GM12873 (cell line): Measurements from ENCODE around the gene RAD51B.

Source experiments
- CTCF ChIP-seq: IDR thresholded peaks from 2 replicates; pipeline ENCODE4 v1.5.1; 2012; ENCODE audit warnings: low read depth, mild to moderate bottlenecking, moderate library complexity, low read length, control low read depth; ENCODE audit not compliant: insufficient read depth; ENCODE audit errors: missing control alignments

Gene RAD51B

GRCh38 chr14:68701001-68701741, 881.6 kb downstream of the RAD51B start:
- TF ChIP-seq CTCF, result no peak

GRCh38 chr14:68702135-68702534, 882.6 kb downstream of the RAD51B start:
- TF ChIP-seq CTCF, result no peak

DNA sequence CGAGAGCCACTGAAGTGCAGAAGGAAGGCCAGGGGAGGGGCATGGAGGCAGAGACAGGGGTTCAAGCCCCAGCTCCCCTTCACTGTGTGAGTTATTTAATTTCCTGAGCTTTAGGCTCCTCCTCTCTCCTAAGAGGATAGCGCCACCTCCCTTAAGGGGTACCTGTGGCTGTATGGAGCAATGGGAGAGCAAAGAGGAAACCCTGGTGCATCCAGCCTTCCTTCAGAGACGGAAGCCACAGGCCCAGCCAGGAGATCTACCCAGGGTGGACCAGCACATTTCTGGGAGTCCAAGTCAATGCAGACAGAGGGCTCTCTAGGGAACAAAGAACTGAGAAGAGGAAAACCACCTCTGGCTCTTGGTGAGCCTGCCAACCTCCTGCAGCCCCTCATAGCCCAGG, 883.0 kb downstream of the RAD51B start:
- no peak for TF ChIP-seq CTCF

- no peak for TF ChIP-seq CTCF
These were observed 883.5 kb downstream of the RAD51B start for GRCh38 chr14:68703093-68703492.

GRCh38 chr14:68704736-68705720, 885.4 kb downstream of the RAD51B start:
- no peak for TF ChIP-seq CTCF

DNA sequence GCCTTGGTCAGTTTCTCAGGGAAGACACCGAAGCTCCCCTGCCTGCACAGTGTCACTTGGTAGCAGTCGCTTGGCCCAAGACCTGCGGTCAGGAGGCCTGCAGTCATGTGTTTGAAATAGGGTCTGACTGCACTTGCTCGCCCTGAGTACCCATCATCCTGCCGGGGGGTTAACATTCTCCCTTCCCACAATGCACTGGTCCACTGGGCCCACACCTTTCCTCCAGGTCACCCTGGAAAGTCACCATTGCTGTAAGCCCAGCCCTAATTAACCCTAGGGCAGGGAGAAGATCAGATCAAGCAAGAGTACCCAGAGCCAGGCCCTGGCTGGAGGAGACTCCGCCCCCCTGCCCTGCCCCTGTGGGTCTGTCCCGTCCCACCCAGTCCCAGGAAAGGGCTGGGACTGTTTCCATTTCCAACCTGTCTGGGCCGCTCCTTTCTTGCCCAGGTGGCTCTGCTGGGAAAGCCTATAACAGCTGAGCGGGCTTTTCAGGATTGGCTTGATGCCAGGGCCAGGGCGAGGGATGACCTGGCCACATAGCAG, 886.2 kb downstream of the RAD51B start:
- TF ChIP-seq CTCF, result no peak

DNA sequence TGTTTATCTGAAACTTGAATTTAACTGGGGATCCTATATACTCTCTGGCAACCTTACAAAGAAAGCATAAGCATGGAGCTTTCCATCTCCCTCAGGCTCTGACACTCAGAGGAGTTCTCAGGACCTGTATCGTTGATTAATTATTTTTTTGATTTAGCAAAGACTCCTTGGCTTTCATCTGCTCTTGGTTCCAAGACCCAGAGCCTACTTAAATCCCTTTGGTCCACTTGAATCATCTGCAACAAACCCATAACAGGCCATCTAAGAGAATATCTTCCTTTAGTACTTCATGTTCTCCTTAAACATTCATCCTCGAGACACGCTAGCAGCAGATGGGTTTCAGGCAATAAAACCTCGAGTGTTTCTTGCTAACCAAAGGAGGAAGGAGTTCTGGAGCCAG, 887.9 kb downstream of the RAD51B start:
- TF ChIP-seq CTCF, result no peak
